GM18508 (cell line): ENCODE data around the gene DAZAP1.

ENCODE experiments used
- ATAC-seq: cut with Tn5 transposase; IDR thresholded peaks from one replicate; pipeline ENCODE4 v1.9.1; 2021; ENCODE audit warnings: moderate number of reproducible peaks; ENCODE audit not compliant: insufficient read depth, unreplicated experiment

Gene DAZAP1

GRCh38 chr19:1407528-1408299 lies at the start of gene DAZAP1:
DAZAP1 (plus strand) TSS chr19:1407586; CDS start chr19:1407774, 188 bp downstream.
- peak; percentile 7 for ATAC-seq

DNA sequence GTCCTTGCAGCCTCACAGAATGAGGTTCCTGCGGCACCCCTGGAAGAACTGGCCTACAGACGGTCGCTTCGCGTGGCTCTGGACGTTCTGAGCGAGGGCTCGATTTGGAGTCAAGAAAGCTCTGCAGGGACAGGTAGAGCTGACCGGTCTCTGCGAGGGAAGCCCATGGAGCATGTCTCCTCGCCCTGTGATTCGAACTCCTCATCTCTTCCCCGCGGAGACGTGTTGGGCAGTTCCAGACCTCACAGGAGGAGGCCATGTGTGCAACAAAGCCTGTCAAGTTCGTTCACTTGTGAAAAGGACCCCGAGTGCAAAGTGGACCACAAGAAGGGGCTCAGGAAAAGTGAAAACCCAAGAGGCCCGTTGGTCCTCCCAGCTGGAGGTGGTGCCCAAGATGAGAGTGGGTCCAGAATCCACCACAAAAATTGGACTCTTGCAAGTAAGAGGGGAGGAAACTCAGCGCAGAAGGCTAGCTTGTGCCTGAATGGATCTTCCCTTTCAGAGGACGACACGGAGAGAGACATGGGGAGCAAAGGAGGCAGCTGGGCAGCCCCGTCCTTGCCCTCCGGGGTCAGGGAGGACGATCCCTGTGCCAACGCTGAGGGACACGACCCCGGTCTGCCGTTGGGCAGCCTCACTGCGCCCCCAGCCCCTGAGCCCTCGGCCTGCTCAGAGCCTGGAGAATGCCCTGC lies 47.1 kb upstream of the DAZAP1 start:
- ATAC-seq, result no peak

DNA sequence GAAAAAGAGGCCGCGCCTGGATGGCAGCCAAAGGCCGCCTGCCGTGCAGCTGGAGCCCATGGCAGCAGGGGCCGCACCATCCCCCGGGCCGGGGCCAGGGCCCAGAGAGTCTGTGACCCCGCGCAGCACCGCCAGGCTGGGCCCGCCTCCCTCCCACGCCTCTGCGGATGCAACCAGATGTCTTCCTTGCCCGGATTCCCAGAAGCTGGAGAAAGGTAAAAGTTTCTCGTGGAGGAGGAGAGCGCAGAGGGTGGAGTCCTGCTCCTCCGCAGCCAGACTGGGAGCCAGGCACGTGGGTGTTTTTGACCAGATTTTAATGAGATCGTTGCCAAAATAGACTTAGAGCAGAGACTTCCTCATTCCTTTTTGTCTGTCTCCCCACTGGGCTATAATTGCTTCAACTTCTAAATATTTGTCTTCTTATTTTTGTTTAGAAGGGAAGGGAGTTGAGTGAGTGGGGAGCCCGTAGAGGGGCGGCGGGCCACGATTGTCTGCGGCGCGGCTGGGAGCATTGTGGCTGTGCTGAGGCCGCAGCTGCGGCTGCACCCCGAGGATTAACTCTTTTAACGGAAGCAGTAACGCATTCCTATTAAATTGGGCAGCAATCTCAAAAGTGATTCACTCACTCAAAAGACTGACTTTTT lies 46.4 kb upstream of the DAZAP1 start:
- ATAC-seq, result no peak

DNA sequence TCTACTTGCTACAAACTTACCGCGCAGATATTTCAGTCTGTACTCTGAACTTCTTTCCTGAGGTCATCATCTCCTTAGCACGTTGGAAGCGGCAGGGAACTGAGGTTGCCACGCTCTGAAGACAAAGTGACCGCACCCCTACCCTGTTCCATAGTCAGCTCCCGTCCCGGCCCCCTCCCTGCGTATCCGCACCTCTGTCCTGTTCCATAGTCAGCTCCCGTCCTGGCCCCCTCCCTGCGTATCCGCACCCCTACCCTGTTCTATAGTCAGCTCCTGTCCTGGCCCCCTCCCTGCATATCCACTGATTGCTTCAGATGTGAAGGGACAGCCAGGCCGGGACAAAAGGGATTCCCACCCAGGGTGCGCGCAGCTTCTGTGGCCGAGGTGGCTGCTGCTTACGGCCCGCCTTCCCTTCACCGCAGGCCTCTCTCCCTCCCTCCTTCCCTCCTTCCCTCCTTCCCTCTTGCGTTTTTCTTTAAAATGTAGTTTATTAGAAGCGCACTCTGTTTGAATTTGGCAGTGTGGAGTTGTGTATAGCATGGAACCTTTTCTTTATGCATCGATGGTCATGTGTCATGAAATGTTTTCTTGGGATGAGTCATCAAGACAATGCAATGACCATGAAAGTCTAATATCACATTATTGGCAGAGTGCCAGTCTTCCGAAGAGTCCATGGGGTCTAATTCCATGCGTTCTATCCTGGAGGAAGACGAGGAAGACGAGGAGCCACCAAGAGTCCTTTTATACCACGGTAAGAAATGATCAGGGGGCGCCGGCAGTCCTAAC lies 45.6 kb upstream of the DAZAP1 start:
- no peak for ATAC-seq

- no peak for ATAC-seq
Measured at GRCh38 chr19:1362387-1363257, 44.8 kb upstream of the DAZAP1 start.

GRCh38 chr19:1363599-1363998 lies 43.8 kb upstream of the DAZAP1 start:
- no peak for ATAC-seq

GRCh38 chr19:1364070-1364704 lies 43.2 kb upstream of the DAZAP1 start:
- no peak for ATAC-seq

DNA sequence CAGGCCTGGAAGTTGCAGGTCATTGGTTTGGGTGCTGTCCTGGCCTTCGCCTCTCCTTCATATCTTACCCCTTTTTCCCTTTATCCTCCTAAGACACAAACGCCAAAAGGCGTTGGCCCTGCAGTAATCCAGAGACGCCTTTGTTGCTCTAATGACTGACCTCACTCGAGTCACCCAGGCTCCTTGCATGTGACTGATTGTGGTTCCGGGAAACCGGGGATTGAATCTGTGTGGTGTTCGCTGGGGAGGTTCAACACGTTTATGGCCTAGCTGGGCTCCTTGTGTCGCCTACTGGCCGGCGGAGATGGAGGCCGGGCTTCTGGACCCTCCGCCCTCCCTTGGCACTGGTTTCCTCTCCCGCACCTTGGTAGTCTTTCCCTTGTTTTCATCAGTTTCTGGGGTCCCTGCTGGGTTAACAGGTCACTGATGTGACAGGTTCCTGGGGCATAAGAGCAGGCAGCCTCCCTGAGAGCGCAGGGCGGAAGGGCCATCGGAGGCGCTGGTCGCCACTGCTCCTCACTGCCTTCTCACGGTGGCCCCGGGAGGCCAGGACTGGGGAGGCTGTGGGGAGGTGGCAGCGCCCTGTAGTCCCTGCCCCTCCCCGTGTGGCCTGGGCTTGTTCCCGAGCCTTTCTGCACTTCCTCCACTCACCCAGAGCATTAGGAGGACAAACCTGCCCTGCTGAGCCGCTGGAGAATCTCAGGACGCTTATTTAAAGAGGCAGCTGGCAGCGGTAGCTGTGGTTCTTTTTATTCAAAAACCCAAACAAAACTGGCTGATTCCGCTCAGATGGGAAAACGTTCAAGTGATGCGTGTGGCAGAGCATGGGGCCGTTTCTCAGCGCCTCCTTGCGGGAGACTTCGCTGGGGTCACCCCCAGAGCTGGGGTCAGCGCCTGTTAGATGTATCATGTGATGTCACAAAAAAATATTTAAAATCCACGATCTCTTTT lies 41.8 kb upstream of the DAZAP1 start:
- no peak for ATAC-seq

DNA sequence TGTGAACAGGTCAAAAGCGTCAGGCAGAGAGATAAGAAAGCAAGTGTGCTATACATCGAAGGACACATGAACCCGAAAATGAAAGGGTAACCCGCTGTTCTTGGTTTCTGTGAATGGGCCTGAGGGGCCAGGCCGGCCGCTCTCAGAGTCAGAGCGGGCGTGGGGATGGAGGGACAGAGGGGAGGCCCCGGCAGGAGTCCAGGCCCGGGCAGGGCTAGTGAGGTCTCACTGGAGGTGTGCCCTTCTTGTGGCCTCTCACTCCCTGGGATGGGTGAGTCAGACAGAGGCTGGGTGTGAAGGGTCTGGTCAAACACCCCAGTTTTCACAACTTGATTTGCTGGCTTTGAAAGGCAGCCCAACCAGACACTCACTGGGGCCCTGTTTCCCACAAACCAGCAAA lies 41.1 kb upstream of the DAZAP1 start:
- ATAC-seq, result no peak

DNA sequence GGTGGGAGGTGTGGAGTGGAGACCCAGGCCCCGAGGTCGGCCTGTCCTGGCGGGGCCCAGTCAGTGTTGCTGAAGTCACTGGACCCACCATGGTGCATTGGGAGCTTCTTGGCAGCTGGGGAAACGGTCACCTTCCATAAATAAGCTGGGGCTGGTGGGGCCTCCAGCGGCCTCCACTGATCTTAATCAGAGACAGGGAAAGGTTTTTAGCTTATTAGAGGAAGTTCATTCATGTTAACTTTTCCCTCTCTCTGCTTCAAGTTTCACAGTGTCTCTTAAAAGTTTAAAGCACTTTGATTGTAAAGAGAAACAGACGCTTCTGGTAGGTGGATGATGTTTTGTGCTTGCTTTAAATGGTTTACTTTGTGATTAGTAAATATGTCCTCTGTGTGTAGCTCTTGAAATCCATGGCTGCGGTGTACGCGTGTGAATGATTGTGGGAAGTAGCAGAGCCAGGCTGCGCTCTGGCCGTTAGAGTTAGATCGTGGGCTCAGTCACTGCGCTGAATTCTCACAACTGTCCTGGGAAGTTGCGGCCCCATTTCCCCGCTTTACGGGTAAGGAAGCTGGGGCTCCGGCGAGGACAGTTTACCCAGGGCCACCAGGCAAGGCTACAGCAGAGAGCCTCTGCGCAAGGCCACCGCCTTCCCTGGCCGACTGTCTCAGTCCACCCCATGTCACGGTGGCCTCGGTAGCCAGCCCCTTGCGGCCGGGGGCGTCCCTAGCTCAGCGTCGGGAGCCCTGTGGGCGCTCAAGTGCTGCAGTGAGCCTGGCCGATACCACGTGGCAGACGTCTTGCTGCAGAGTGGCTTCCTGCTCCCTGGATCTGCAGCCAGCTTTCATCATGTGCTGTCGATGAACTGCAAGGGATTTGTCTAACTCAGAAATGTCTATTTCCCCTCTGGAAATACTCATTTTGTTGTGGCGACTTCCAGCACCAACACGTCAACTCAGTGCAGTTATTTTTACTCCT lies 40.2 kb upstream of the DAZAP1 start:
- ATAC-seq, result no peak

DNA sequence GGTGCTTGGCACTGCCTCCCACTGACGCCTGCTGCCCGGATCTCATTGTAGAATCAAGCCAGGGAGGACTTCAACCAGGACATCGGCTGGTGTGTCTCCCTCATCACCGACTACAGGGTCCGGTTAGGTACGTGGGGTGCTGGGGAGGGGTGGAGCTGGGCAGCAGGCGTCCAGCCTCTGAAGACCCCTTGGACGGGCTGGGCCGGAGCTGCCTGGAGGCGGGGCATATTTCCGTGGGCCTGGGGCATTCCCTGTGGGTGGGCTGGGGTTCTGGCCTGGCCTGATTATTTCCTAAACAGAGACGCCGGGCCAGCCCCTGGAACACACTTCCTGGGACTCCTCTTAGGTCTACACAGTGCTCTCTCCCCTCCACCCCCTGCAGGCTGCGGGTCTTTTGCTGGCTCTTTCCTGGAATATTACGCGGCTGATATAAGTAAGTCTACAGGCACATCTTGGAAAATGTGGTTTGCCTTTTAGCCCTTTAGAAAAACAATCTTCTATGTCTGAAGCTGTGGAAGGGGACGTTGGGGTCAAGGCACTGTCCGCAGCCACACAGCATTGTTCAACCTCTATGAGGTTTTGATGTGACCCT lies 38.1 kb upstream of the DAZAP1 start:
- no peak for ATAC-seq

DNA sequence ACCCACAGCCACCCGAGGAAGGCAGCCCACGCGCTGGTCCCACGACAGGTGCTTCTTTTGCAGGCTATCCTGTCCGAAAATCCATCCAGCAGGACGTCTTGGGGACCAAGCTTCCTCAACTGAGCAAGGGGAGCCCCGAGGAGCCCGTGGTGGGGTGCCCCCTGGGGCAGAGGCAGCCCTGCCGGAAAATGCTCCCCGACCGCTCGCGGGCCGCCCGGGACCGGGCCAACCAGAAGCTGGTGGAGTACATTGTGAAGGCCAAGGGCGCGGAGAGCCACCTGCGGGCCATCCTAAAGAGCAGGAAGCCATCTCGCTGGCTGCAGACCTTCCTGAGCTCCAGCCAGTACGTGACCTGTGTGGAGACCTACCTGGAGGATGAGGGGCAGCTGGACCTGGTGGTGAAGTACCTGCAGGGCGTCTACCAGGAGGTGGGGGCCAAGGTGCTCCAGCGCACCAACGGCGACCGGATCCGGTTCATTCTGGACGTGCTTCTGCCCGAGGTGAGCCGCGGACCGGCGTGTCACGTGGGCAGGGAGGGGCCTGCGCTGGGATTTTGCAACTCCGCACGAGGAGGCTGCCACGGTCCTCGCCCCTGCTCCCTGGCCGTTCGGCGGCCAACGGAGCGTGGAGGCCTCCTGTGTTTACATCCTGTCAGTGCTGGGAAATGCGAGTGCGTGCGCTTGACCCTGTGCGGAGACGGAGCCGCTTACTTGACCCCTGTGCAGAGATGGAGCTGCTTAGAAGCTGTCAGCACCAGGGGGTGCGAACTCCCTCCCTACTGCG lies 36.6 kb upstream of the DAZAP1 start:
- ATAC-seq, result no peak

- ATAC-seq, result no peak
Measured at GRCh38 chr19:1373042-1373533, 34.3 kb upstream of the DAZAP1 start.

GRCh38 chr19:1373534-1374249 lies 33.7 kb upstream of the DAZAP1 start:
- no peak for ATAC-seq

- no peak for ATAC-seq
Measured at GRCh38 chr19:1374250-1374577, 33.2 kb upstream of the DAZAP1 start.
